Heart right ventricle (tissue), 16 donors: ENCODE results near the gene KIF21B. TPM values are rescaled to one million over a fixed set of nuclear protein-coding genes. Genes with fewer than 3 reads are reported as not detected.
"Not testable (repeated sequence)": the region's sequence is repeated elsewhere in the genome, so short reads cannot be mapped to it uniquely, and the experiment has no call there.

Experiments
- ATAC-seq, 8 donors: fragments of 200-7000 bp; cut with Tn5 transposase; one replicate each; pipeline ENCODE4 v1.9.1; 2020; ENCODE audit warnings: mild to moderate bottlenecking in 8 of 8, moderate library complexity in 8 of 8, moderate number of reproducible peaks in 1 of 8
- DNase-seq, 2 donors: peaks; one replicate each; pipeline ENCODE4 v3.0.0-alpha.2; 2020
- H3K27ac ChIP-seq, 10 donors: fragments of 200-600 bp; sonication (generic) in 2 of 10; one replicate each; pipeline versions ENCODE4 v1.5.0 to v1.8.0; 2020 to 2022; ENCODE audit warnings: mild to moderate bottlenecking in 3 of 10
- H3K27me3 ChIP-seq, 7 donors: fragments of 200-600 bp; one replicate each; pipeline ENCODE4 v1.8.0; 2021 to 2022; ENCODE audit warnings: mild to moderate bottlenecking in 2 of 7
- H3K36me3 ChIP-seq, 9 donors: fragments of 200-600 bp; sonication (generic) in 1 of 9; one replicate each; pipeline versions ENCODE4 v1.5.0 to v1.8.0; 2020 to 2022; ENCODE audit warnings: mild to moderate bottlenecking in 2 of 9
- H3K4me1 ChIP-seq, 9 donors: fragments of 200-600 bp; sonication (generic) in 1 of 9; one replicate each; pipeline versions ENCODE4 v1.5.0 to v1.8.0; 2020 to 2022; ENCODE audit warnings: mild to moderate bottlenecking in 4 of 9
- H3K4me3 ChIP-seq, 10 donors: fragments of 200-600 bp; sonication (generic) in 2 of 10; one replicate each; pipeline versions ENCODE4 v1.5.0 to v1.8.0; 2020 to 2022; ENCODE audit warnings: mild to moderate bottlenecking in 7 of 10, moderate library complexity in 2 of 10
- H3K9me3 ChIP-seq, 11 donors: fragments of 200-600 bp in 10 of 11; sonication (generic) in 2 of 11; one replicate each; pipeline versions ENCODE4 v1.5.0 to v1.8.0; 2013 to 2022; ENCODE audit warnings: mild to moderate bottlenecking in 2 of 11, control low read depth in 1 of 11, moderate library complexity in 1 of 11
- WGBS, 2 donors: extraction: QIAGEN DNeasy Blood & Tissue Kit; methylation state at CpG; one replicate each; pipeline ENCODE4 v1.1.7; 2013; ENCODE audit warnings: inconsistent platforms in 1 of 2; 5-methylcytosine and 5-hydroxymethylcytosine counted together
- intact Hi-C, 10 donors: fragments of 100-400 bp; cut with DNase I; formaldehyde crosslinking; loops; one replicate each; pipeline versions ENCODE4 v1.11.1 to v1.14.2; 2022
- polyA plus RNA-seq, 2 donors: library from polyadenylated mRNA; stranded (reverse); fragments of 200-250 nt; gene quantifications; one replicate each; pipeline ENCODE4 v1.2.3, GENCODE V29; 2013
- total RNA-seq, 10 donors: library from RNA; stranded (reverse); fragmentation: NEBNext Ultra II Directional in 3 of 10; extraction: Animal tissue kit (Norgen Biotek cat#: 25700) in 3 of 10; gene quantifications; one replicate each; pipeline versions ENCODE4 v1.2.1 to v1.2.4, GENCODE V29; 2021 to 2023
- TF ChIP-seq, protein P1 (sequence below), 9 donors: fragments of 200-600 bp; sonication (generic) in 2 of 9; IDR thresholded peaks; one replicate each; pipeline versions ENCODE4 v1.5.0 to v1.8.0; 2021 to 2022; ENCODE audit warnings: antibody characterized with exemption in 9 of 9, mild to moderate bottlenecking in 5 of 9, moderate library complexity in 1 of 9
- donor health status: Arrhythmogenic right ventricular cardiomyopathy.
- donor health status: ischemic (EF 13 %, LVEDD 7.1; RV severe dilation, severe dysfunction).
- donor health status: healthy with polysubstance abuse.
- donor health status: DM: no; HTN: yes; CAD: no.
- donor health status: DM: no; HTN: no; CAD: no.
- donor health status: ischemic (EF 25% LVEDD 6.9; RV normal size, moderate dysfunction).
- donor health status: ischemic (EF 25% LVEDD 5.7; RV mildly dilated, moderate dysfunction).
- donor health status: healthy.
- donor health status: DM: yes; HTN: yes; CAD: no.
- donor health status: Ischemic cardiomyopathy.
- donor health status: ischemic (EF 35%, LVEDD 5.7; RV mildly dilated, moderate dysfunction).
- donor health status: nonischemic (EF 11% LVEDD 7.7; RV severe dilation, severe dysfunction).
- donor health status: DM: yes; HTN: yes; CAD: no.
- donor health status: PGD.
- donor health status: ischemic (EF 29% LVEDD 5.4; RV normal size, mild dysfunction).
- donor health status: nonischemic (EF 23%, LVEDD 6.1; RV moderate dilation, normal function).

Gene KIF21B
- total and polyA plus RNA-seq, 12 donors: 0.10 to 2.6 (median 0.41) TPM

DNA sequence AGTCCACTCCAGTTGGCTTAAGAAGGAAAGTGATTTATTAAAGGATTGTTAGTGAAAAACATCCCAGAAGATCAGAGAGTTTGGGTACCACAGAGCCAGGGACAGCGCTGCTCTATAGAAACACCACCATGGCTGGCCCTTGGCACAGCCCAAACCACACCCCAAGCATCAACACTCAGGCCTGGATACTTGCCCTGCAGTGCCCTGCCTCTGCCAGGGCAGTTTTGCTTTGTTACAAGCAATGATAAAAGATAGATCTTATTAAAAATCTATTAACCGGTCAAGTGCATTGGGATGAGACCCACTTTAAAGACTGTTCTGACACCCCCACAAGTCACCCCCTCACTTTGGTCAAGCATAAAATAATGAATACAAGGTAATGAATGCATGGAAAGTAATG, 56.6 kb downstream of the KIF21B start:
- intact Hi-C loops: no loop called here
- TF ChIP-seq, protein P1, sequence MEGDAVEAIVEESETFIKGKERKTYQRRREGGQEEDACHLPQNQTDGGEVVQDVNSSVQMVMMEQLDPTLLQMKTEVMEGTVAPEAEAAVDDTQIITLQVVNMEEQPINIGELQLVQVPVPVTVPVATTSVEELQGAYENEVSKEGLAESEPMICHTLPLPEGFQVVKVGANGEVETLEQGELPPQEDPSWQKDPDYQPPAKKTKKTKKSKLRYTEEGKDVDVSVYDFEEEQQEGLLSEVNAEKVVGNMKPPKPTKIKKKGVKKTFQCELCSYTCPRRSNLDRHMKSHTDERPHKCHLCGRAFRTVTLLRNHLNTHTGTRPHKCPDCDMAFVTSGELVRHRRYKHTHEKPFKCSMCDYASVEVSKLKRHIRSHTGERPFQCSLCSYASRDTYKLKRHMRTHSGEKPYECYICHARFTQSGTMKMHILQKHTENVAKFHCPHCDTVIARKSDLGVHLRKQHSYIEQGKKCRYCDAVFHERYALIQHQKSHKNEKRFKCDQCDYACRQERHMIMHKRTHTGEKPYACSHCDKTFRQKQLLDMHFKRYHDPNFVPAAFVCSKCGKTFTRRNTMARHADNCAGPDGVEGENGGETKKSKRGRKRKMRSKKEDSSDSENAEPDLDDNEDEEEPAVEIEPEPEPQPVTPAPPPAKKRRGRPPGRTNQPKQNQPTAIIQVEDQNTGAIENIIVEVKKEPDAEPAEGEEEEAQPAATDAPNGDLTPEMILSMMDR (IDR thresholded peaks at IDR 0.05): no peak
- Histone ChIP-seq H3K4me1 (peaks cover 0 to 7% (median 3%) of the 10 kb centered on the region in 9 donors), H3K27ac (no peak overlapping the region), H3K27me3 (peaks cover 0 to 5% (median 0%) of the 10 kb centered on the region in 7 donors), H3K9me3 (no peaks in the 10 kb centered on the region), H3K36me3 (peaks cover 0 to 2% (median 0%) of the 10 kb centered on the region in 9 donors), H3K4me3 (no peak overlapping the region)
- ATAC-seq: no peak
- WGBS, 2 donors: 98 to 100% methylated on average over 2 of the region's 2 CpGs
- DNase-seq: no peak

DNA sequence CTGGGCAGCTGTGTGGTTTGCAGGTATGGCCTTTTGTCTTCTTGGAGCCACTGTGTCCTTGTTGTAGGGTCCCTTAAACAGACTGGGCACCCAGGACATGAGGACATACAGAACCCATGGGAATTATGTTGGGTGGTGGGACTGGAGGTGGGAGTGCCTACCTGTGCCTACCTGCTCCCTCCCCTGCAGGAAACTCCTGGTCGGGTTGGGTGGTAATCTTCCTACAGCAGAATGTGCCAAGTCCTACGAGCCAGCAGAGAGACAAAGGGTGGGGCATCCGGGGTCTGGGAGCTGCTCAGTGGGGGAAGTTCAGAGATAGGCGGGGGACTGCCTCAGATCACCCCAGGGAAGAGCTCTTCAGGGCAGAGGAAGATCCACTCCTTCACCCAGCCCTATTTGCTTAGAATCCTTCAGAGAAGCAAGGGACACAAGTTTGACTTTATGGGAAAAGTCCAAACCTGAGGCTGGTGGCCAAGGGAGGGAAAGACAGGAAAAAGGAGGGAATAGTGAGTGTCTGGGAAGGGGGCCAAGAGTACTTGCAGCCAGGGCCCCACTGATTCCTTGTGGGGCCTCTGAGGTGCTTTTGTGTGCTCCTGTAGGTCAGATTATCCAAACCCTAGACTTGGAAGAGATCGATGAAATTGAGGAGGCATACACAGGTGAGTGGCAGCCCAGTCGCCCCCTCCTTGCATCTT, 58.3 kb downstream of the KIF21B start:
- no peak for DNase-seq
- ATAC-seq: no peak
- no peak overlapping the region for H3K27ac ChIP-seq
- H3K27me3 ChIP-seq: peaks cover 0 to 11% (median 0%) of the 10 kb centered on the region in 7 donors
- H3K4me1 ChIP-seq: peaks cover 0 to 6% (median 0%) of the 10 kb centered on the region in 9 donors
- no peaks in the 10 kb centered on the region for H3K9me3 ChIP-seq
- intact Hi-C loops: no loop called here
- no peaks in the 10 kb centered on the region for H3K36me3 ChIP-seq
- TF ChIP-seq, protein P1 (IDR thresholded peaks at IDR 0.05): no peak
- no peak overlapping the region for H3K4me3 ChIP-seq
- WGBS, 2 donors: 47 to 59% methylated on average over 6 of the region's 6 CpGs

DNA sequence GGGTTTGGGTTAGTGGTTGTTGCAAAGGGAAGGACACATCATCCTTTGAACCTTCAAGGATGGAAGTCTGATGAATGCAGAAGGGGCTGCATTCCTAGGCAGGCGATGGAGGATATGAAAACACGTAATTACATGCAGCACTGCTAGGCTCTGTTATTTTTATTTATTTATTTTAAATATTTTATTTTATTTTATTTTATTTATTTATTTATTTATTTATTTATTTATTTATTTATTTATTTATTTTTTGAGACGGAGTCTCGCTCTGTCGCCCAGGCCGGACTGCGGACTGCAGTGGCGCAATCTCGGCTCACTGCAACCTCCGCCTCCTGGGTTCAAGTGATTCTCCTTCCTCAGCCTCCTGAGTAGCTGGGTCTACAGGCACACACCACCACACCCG, 59.6 kb downstream of the KIF21B start:
- H3K27me3 ChIP-seq: peaks cover 0 to 15% (median 0%) of the 10 kb centered on the region in 7 donors
- H3K27ac ChIP-seq, ATAC-seq, H3K36me3 ChIP-seq, H3K4me3 ChIP-seq, H3K9me3 ChIP-seq, H3K4me1 ChIP-seq, intact Hi-C loops, DNase-seq: not testable (repeated sequence)
- 87 to 88% methylated on average over 11 of the region's 11 CpGs for WGBS, 2 donors

DNA sequence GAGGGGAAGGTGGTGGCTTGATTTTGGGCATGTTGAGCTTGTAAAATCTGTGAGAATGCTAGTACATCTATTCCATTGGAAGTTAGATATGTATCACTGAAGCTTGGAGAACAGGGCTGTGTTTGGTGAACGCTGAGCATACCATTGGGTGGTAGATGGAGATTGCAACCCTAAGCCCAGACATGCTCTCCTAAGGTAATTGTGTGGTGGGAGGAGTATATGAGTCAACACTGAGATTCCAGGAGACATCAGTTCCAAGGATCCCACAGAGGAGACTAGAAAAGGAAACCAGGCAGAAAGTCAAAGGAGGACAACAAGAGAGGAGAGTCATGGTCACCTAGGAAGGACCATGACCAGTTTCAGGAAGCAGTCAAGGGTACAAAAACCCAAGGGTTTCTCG, 60.4 kb downstream of the KIF21B start:
- no peaks in the 10 kb centered on the region for H3K4me1 ChIP-seq
- no peak overlapping the region for H3K4me3 ChIP-seq
- ATAC-seq: no peak
- no peaks in the 10 kb centered on the region for H3K36me3 ChIP-seq
- DNase-seq: no peak
- intact Hi-C loops: no loop called here
- H3K27ac ChIP-seq: no peak overlapping the region
- TF ChIP-seq, protein P1 (IDR thresholded peaks at IDR 0.05): no peak
- no peaks in the 10 kb centered on the region for H3K9me3 ChIP-seq
- WGBS, 2 donors: 90 to 92% methylated on average over 2 of the region's 2 CpGs
- peaks cover 0 to 15% (median 0%) of the 10 kb centered on the region in 7 donors for H3K27me3 ChIP-seq

DNA sequence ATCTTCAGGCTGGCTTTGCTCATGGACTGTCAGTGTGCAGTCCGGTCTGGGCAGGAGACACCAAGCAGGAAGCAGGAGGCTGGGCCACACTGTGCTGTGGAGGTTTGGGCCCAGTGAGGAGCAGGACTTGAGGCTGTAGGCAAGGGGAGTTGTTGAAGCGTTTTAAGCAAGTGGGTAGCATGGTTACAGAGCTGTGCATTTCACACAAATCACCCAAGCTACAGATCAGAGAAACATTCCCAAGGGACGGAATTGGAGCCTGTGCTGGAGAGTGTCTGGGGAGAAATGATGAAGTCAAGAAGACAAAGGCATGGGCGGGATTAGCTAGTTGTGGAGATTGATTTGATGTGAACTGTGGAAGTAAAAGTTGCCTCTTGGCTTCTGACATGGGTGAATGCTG, 60.9 kb downstream of the KIF21B start:
- Histone ChIP-seq H3K4me3 (no peak overlapping the region), H3K27me3 (peaks cover 0 to 17% (median 0%) of the 10 kb centered on the region in 7 donors), H3K36me3 (no peaks in the 10 kb centered on the region), H3K4me1 (no peaks in the 10 kb centered on the region), H3K9me3 (no peaks in the 10 kb centered on the region), H3K27ac (no peak overlapping the region)
- no peak for DNase-seq
- ATAC-seq: no peak
- intact Hi-C loops: no loop called here
- TF ChIP-seq, protein P1 (IDR thresholded peaks at IDR 0.05): no peak
- 72 to 90% methylated on average over 4 of the region's 4 CpGs for whole genome bisulfite sequencing, 2 donors

DNA sequence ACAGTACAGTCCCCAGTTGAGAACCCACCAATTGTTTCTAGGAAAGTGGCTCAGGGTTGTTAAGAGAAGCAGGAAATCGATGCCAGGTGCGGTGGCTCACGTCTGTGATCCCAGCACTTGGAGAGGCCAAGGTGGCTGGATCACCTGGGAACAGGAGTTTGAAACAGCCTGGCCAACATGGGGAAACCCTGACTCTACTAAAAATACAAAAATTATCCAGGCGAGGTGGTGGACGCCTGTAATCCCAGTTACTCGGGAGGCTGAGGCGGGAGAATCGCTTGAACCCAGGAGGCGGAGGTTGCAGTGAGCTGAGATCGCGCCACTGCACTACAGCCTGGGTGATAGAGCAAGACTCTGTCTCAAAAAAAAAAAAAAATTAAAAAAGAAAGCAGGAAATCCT, 61.4 kb downstream of the KIF21B start:
- 95 to 96% methylated on average over 11 of the region's 11 CpGs for WGBS, 2 donors
- H3K9me3 ChIP-seq, intact Hi-C loops, DNase-seq, H3K27ac ChIP-seq, H3K4me1 ChIP-seq, H3K36me3 ChIP-seq, H3K4me3 ChIP-seq, ATAC-seq: not testable (repeated sequence)
- peaks cover 0 to 19% (median 0%) of the 10 kb centered on the region in 7 donors for H3K27me3 ChIP-seq
